ENCODE measurements around the gene MIEF1.

The MIEF1 gene

GRCh38 chr22:39470451-39471291, 31.4 kb upstream of the MIEF1 start:
- DNase-seq (ENCODE audit: low spot score), result peak; percentile 50

DNA sequence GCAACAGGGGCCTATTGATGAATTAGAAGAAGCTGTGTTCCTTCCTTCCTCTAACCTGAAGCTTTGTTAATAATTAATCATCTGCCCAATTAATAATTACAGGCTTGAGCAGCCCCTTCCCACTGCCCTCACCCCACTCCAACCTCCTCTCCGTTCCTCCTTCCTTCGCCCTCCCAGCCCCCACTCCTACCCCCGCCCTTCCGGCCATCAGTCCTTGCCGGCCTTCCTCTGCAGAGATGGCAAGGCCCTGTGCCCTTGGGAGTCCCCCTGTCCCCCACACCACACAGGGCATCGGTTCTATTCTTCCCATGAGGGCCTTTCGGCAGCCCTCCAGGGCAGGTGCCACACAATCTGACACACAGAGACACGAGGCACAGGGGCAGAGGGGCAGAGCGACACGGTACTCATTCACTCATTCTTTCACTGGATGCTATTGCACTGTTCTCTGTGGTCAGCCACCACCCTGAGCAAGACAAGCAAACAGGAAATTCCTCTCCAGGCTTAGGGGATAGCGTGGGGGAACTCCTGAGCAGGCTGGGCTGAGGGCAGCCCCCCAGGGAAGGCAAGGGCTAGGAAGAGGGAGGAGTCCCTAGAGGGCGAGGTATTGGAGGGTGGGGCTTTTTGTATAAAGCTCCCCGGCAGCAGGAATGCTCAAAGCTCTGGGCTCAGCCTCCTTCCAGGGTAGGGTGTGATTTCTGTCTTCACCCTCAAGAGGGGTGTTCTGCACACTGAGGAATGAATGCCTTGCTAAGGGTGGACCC, 30.5 kb upstream of the MIEF1 start:
- DNase-seq (ENCODE audit: low spot score), result peak; percentile 90

GRCh38 chr22:39472570-39473556, 29.2 kb upstream of the MIEF1 start:
- peak; percentile 73 for DNase-seq (ENCODE audit: low spot score)

- DNase-seq (ENCODE audit: low spot score), result no peak
These were observed 28.2 kb upstream of the MIEF1 start for GRCh38 chr22:39473851-39474250.

- DNase-seq (ENCODE audit: low spot score), result no peak
These were observed 27.6 kb upstream of the MIEF1 start for GRCh38 chr22:39474351-39475111.

DNA sequence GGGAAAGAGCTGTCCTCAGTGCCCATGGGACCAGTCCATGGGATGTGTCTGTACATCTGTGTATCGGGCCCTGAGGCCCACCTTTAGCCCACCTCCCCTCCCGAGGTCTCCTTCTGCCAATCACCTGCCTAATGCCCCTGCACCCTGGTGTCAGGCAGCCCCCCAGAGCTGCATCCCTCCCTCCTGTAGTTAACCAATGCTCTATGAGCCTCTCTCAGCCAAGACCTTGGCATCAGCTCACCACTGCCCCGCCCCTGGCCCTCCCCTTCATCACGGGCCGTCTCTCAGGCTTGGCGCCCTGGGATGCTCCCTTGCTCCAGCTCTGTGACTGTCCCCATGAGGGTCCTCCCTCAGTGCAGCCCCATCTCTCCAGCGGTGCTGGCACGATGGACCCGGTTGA, 26.8 kb upstream of the MIEF1 start:
- DNase-seq (ENCODE audit: low spot score), result no peak

- no peak for DNase-seq (ENCODE audit: low spot score)
These were observed 26.2 kb upstream of the MIEF1 start for GRCh38 chr22:39475902-39476301.

DNA sequence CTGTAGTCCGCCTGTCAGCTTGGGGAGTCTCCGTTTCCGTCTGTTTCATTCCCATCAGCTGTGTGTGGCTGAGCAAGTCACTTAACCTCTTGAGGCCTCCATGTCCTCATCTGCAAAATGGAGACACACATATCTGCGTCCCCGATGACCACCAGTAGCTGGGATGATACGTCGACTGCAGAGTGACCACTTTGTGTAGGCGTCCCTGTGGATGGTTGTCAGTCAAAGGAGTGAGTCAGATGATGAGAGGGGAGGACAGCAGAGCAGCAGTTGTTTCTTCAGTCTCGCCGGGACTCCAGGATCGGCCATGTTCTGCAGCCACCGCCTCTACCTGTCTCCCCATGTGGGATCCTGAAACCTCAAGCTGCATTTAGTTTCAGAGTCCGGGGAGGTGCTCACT, 25.4 kb upstream of the MIEF1 start:
- no peak for DNase-seq (ENCODE audit: low spot score)

DNA sequence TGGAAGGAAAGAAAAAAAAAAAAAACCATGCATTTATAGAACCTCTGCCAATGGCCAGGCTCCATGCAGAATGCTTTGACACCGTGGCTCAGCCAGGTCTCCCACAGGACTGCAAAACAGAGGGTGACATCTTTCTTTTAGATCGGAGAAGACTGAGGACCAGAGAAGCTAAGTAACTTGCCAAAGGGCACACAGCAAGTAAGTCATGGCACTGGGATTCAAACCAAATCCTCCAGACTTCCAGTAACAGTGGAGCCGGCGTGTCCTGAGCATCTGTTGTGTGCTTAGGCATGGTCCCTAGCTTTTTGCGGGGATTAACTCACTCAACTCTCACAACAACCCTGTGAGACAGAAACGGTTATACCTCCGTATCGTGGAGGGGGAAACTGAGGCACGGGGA, 24.5 kb upstream of the MIEF1 start:
- DNase-seq (ENCODE audit: low spot score), result no peak

- DNase-seq (ENCODE audit: low spot score), result no peak
These were observed 23.6 kb upstream of the MIEF1 start for GRCh38 chr22:39478441-39478850.

GRCh38 chr22:39479254-39479653, 22.8 kb upstream of the MIEF1 start:
- no peak for DNase-seq (ENCODE audit: low spot score)

DNA sequence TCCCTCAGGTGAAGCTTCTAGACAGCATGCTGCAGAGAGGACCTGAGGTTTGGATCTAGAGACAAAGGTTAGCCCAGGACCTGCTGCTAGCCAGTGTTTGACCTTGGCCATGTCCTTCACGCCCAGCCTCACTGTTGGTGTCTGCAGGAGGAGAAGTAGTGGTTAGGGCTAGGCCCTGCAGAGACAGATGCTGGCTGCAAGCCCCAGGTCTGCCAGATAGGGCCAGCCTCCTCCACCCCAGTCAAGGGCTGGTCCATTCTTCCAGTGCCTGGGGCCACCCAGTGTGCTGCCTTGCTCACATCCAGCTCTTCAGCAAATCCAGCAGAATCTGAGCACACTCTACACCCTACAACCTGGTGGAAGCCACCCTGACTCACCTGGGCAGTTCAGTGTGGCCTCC, 21.5 kb upstream of the MIEF1 start:
- no peak for DNase-seq (ENCODE audit: low spot score)

DNA sequence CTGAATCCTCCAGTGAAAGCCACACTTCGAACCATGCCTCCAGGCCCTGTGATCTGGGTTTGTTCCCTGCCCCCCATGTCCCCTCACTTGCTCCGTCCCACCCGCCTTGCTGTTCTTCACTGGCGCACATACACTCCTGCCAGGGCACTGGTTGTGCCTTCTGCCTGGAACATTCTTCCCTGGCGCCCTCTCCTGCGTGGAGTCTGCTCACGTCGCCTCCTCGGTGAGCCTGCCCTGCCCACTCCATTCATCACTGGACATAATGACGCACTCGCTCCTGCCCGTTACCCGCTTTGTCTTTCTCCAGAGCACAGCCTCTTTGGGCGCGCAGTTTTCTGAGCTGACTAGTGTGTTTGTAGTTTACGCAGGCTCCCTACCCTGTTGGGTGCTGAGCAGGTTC, 21.0 kb upstream of the MIEF1 start:
- DNase-seq (ENCODE audit: low spot score), result no peak

DNA sequence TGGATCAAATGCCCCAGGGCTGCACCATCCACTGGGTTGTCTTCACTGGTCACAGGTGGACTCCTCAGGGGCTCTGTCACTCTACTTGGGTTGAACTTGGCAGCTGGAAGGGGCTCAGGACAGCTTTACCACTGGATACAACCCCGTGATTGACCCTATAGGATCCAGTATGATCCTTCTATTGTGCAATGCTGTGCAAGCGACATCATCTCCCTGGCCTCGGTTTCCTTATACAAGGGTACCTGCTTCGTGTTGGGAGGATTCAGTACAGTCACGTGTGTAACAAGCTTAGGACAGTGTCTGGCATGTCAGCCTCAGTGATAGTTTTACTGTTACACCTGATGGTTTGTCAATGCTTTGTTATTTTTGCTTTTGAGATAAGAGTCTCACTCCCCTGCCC, 20.5 kb upstream of the MIEF1 start:
- no peak for DNase-seq (ENCODE audit: low spot score)

- no peak for DNase-seq (ENCODE audit: low spot score)
These were observed 19.3 kb upstream of the MIEF1 start for GRCh38 chr22:39482768-39483167.

- DNase-seq (ENCODE audit: low spot score), result no peak
These were observed 14.9 kb upstream of the MIEF1 start for GRCh38 chr22:39486951-39487825.

DNA sequence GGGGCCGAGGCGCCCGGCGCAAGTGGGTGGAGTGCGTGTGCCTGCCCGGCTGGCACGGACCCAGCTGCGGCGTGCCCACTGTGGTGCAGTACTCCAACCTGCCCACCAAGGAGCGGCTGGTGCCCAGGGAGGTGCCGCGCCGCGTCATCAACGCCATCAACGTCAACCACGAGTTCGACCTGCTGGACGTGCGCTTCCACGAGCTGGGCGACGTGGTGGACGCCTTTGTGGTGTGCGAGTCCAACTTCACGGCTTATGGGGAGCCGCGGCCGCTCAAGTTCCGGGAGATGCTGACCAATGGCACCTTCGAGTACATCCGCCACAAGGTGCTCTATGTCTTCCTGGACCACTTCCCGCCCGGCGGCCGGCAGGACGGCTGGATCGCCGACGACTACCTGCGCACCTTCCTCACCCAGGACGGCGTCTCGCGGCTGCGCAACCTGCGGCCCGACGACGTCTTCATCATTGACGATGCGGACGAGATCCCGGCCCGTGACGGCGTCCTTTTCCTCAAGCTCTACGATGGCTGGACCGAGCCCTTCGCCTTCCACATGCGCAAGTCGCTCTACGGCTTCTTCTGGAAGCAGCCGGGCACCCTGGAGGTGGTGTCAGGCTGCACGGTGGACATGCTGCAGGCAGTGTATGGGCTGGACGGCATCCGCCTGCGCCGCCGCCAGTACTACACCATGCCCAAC, 14.1 kb upstream of the MIEF1 start:
- DNase-seq (ENCODE audit: low spot score), result no peak

GRCh38 chr22:39488563-39489083, 13.5 kb upstream of the MIEF1 start:
- DNase-seq (ENCODE audit: low spot score), result no peak

Measured in SW480 (cell line).